WTC11 (cell line): ENCODE data around the gene SLK. TPM values are rescaled to one million over a fixed set of nuclear protein-coding genes. Genes with fewer than 3 reads are reported as not detected.

Experiments
- ATAC-seq: fragments of 200-7000 bp; cut with Tn5 transposase; 2 replicates; pipeline ENCODE4 v1.10.0; 2021; ENCODE audit warnings: mild to moderate bottlenecking, moderate library complexity
- CTCF ChIA-PET: fragments of 300-600 bp; sonication (Branson Sonifier 250); formaldehyde crosslinking; loops from one replicate; lab custom pipeline; 2021; ENCODE audit warnings: antibody characterized with exemption; lab: Charles Lee
- POLR2A ChIA-PET: fragments of 350-600 bp; sonication (Branson Sonifier 250); formaldehyde crosslinking; loops from one replicate; lab custom pipeline; 2021; ENCODE audit warnings: antibody characterized with exemption; lab: Charles Lee
- DNase-seq: peaks from one replicate; pipeline ENCODE4 v3.0.0; 2021; ENCODE audit warnings: low spot score
- H3K27ac Mint-ChIP-seq: 2 replicates; pipeline ENCODE4 v1.8.0; 2021; ENCODE audit warnings: mixed read lengths
- H3K27me3 Mint-ChIP-seq: 2 replicates; pipeline ENCODE4 v1.8.0; 2021; ENCODE audit warnings: low read depth, mild to moderate bottlenecking, moderate library complexity, mixed read lengths
- H3K36me3 Mint-ChIP-seq: 2 replicates; pipeline ENCODE4 v1.8.0; 2021; ENCODE audit warnings: mixed read lengths
- H3K4me1 Mint-ChIP-seq: 2 replicates; pipeline ENCODE4 v1.8.0; 2022; ENCODE audit warnings: mixed read lengths
- H3K4me3 Mint-ChIP-seq: 2 replicates; pipeline ENCODE4 v1.8.0; 2021; ENCODE audit warnings: mild to moderate bottlenecking, moderate library complexity, mixed read lengths
- H3K9me3 Mint-ChIP-seq: 2 replicates; pipeline ENCODE4 v1.8.0; 2021; ENCODE audit warnings: mixed read lengths
- ATF6 ChIP-seq: sonication (generic); formaldehyde crosslinking; IDR thresholded peaks from 2 replicates; pipeline ENCODE4 v1.8.1; 2023; ENCODE audit warnings: mild to moderate bottlenecking, missing genetic modification reagents
- CBFB ChIP-seq: sonication (generic); formaldehyde crosslinking; IDR thresholded peaks from 2 replicates; pipeline ENCODE4 v1.8.1; 2022; ENCODE audit warnings: mild to moderate bottlenecking, low read depth, missing genetic modification reagents
- E2F5 ChIP-seq: sonication (generic); formaldehyde crosslinking; IDR thresholded peaks from 2 replicates; pipeline ENCODE4 v1.8.1; 2022; ENCODE audit warnings: mild to moderate bottlenecking, moderate library complexity, missing genetic modification reagents
- ETV6 ChIP-seq: sonication (generic); formaldehyde crosslinking; IDR thresholded peaks from 2 replicates; pipeline ENCODE4 v1.8.1; 2022; ENCODE audit warnings: mild to moderate bottlenecking, missing genetic modification reagents
- FOXJ3 ChIP-seq: sonication (generic); formaldehyde crosslinking; IDR thresholded peaks from 2 replicates; pipeline ENCODE4 v1.9.0; 2021; ENCODE audit warnings: missing genetic modification reagents, mild to moderate bottlenecking, borderline replicate concordance
- FOXK1 ChIP-seq: sonication (generic); formaldehyde crosslinking; IDR thresholded peaks from 2 replicates; pipeline ENCODE4 v1.8.0; 2022; ENCODE audit warnings: mild to moderate bottlenecking, moderate library complexity, missing genetic modification reagents
- FOXP1 ChIP-seq: sonication (generic); formaldehyde crosslinking; IDR thresholded peaks from 2 replicates; pipeline ENCODE4 v1.8.0; 2022; ENCODE audit warnings: missing genetic modification reagents, mild to moderate bottlenecking, moderate library complexity, borderline replicate concordance
- HMGA2 ChIP-seq: fragments of 250-450 bp; sonication (Bioruptor Pico); IDR thresholded peaks from 2 replicates; pipeline ENCODE4 v1.4.0; 2021; ENCODE audit warnings: mild to moderate bottlenecking, moderate library complexity
- JUN ChIP-seq: sonication (generic); formaldehyde crosslinking; IDR thresholded peaks from 2 replicates; pipeline ENCODE4 v1.8.0; 2023; ENCODE audit warnings: mild to moderate bottlenecking, missing genetic modification reagents
- OVOL2 ChIP-seq: fragments of 250-450 bp; sonication (Bioruptor Pico); IDR thresholded peaks from 2 replicates; pipeline ENCODE4 v1.9.0; 2021; ENCODE audit warnings: mild to moderate bottlenecking, borderline replicate concordance
- TEAD4 ChIP-seq: sonication (generic); formaldehyde crosslinking; IDR thresholded peaks from 2 replicates; pipeline ENCODE4 v1.8.0; 2022; ENCODE audit warnings: mild to moderate bottlenecking, missing genetic modification reagents
- USF2 ChIP-seq: sonication (generic); formaldehyde crosslinking; IDR thresholded peaks from 2 replicates; pipeline ENCODE4 v1.8.1; 2023; ENCODE audit warnings: mild to moderate bottlenecking, missing genetic modification reagents, moderate library complexity
- ZMAT4 ChIP-seq: fragments of 250-450 bp; sonication (Bioruptor Pico); IDR thresholded peaks from 2 replicates; pipeline ENCODE4 v1.9.0; 2021; ENCODE audit warnings: mild to moderate bottlenecking
- ZNF423 ChIP-seq: fragments of 250-450 bp; sonication (Bioruptor Pico); IDR thresholded peaks from 2 replicates; pipeline ENCODE4 v2.1.2; 2022; ENCODE audit warnings: mild to moderate bottlenecking, moderate library complexity
- ZNF532 ChIP-seq: fragments of 250-450 bp; sonication (Bioruptor Pico); IDR thresholded peaks from 2 replicates; pipeline ENCODE4 v1.9.0; 2021; ENCODE audit warnings: mild to moderate bottlenecking, borderline replicate concordance
- total RNA-seq: library from RNA; stranded (reverse); gene quantifications from 3 replicates; pipeline ENCODE4 v1.2.3, GENCODE V29; 2021
- TF ChIP-seq, protein P1 (sequence below): sonication (generic); formaldehyde crosslinking; IDR thresholded peaks from 2 replicates; pipeline ENCODE4 v1.8.1; 2023; ENCODE audit warnings: mild to moderate bottlenecking, missing genetic modification reagents, moderate library complexity
- TF ChIP-seq, protein P2 (sequence below): sonication (generic); formaldehyde crosslinking; IDR thresholded peaks from 2 replicates; pipeline ENCODE4 v1.8.1; 2023; ENCODE audit warnings: mild to moderate bottlenecking, missing genetic modification reagents
- TF ChIP-seq, protein P3 (sequence below): sonication (generic); formaldehyde crosslinking; conservative IDR thresholded peaks from 2 replicates; pipeline ENCODE4 v1.8.1; 2022; ENCODE audit warnings: mild to moderate bottlenecking, missing genetic modification reagents

The SLK gene
- total RNA-seq, 1 experiment from 2014 or later, result 19.2 TPM

DNA sequence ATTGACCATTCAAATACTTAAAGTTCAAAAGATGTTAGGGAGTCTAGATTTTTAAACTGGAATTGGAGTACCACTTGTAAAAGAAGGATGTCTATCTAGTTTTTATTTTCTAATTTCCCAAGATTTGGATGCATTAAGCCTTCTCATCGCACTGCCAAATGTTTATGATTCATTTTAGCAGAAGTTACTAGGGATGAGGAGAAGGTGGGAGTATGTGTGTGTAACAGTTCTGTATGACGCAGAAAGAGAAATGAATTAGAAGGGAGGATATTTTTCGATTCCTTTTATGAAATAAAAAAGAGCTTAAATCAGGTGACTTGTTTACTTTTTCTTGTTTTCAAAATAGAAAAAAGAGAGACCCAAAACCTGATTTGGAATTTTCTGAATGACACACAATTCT, 6.8 kb upstream of the SLK start:
- H3K27me3 Mint-ChIP-seq, result no peaks in the 10 kb centered on the region
- POLR2A ChIA-PET, result no interaction called here
- H3K4me1 Mint-ChIP-seq, result no peaks in the 10 kb centered on the region
- CTCF ChIA-PET, result no interaction called here
- DNase-seq, result no peak
- no peak for TF ChIP-seq FOXK1 (CRISPR knock-in tag)
- TF ChIP-seq, all 79 proteins: peak for 0
- H3K9me3 Mint-ChIP-seq, result no peaks in the 10 kb centered on the region
- no peak overlapping the region for H3K27ac Mint-ChIP-seq
- H3K4me3 Mint-ChIP-seq, result no peak overlapping the region
- ATAC-seq, result no peak
- no peaks in the 10 kb centered on the region for H3K36me3 Mint-ChIP-seq

DNA sequence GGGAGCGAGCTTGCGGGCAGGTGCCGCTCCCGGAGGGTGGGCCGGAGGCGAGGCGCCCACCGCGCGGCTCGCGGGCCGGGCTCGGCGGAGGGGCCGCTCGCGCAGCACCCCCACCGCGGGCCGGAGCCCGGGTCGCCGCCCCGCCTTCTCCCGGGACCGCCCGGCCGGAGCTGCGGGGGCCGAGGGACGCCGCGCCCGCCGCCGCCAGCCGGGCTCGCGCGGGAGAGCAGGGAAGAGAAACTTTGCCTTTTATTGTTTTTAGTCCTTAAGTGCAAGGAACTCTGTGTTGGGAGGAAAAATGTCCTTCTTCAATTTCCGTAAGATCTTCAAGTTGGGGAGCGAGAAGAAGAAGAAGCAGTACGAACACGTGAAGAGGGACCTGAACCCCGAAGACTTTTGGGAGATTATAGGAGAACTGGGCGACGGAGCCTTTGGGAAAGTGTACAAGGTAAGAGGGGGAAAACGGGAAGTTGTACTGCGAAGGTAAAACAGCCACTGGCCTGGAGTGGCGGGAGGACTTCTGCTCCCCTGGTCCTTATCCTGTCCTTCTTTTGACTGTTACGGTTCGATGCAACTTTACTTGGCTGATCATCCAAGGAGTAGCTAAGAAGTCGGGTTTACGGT, 620 bp downstream of the SLK start:
- DNase-seq (no peak), ATAC-seq (peak; percentile 20)
- no peaks in the 10 kb centered on the region for H3K36me3 Mint-ChIP-seq
- H3K4me1 Mint-ChIP-seq, result peaks cover 31% of the 10 kb centered on the region
- POLR2A ChIA-PET, result no interaction called here
- peak overlapping the region; percentile 87 for H3K4me3 Mint-ChIP-seq
- H3K9me3 Mint-ChIP-seq, result 0 out of 2 replicates have a peak, but pooled peaks cover 3% of the 10 kb centered on the region
- TF ChIP-seq FOXP1 (CRISPR knock-in tag) (no peak), ZNF423 (CRISPR knock-in tag) (peak; percentile 36; the same call in 1 of the 2 replicates)
- peaks cover 13% of the 10 kb centered on the region for H3K27me3 Mint-ChIP-seq
- H3K27ac Mint-ChIP-seq, result no peak overlapping the region
- CTCF ChIA-PET, result interaction anchor here (1.0 kb wide), 1 partner anchor 79 kb away, joined by 3 read pairs; no protein-coding TSS in a partner anchor

- ChIA-PET POLR2A (no interaction called here), CTCF (interaction anchor here (1.7 to 2.1 kb wide), 2 partner anchors 14 to 81 kb away, joined by 4 to 6 read pairs; no protein-coding TSS in a partner anchor)
- Mint-ChIP-seq H3K36me3 (no peaks in the 10 kb centered on the region), H3K27ac (no peak overlapping the region), H3K9me3 (0 out of 2 replicates have a peak, but pooled peaks cover 3% of the 10 kb centered on the region), H3K4me3 (peak overlapping the region; percentile 87), H3K4me1 (peaks cover 31% of the 10 kb centered on the region), H3K27me3 (peaks cover 13% of the 10 kb centered on the region)
- no peak for DNase-seq
- no peak for ATAC-seq
- no peak for TF ChIP-seq CBFB (CRISPR knock-in tag)
- no peak for TF ChIP-seq HMGA2 (CRISPR knock-in tag)
- no peak for TF ChIP-seq USF2 (CRISPR knock-in tag)
- TF ChIP-seq, protein P1, sequence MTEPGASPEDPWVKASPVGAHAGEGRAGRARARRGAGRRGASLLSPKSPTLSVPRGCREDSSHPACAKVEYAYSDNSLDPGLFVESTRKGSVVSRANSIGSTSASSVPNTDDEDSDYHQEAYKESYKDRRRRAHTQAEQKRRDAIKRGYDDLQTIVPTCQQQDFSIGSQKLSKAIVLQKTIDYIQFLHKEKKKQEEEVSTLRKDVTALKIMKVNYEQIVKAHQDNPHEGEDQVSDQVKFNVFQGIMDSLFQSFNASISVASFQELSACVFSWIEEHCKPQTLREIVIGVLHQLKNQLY, result no peak
- TF ChIP-seq, protein P2, sequence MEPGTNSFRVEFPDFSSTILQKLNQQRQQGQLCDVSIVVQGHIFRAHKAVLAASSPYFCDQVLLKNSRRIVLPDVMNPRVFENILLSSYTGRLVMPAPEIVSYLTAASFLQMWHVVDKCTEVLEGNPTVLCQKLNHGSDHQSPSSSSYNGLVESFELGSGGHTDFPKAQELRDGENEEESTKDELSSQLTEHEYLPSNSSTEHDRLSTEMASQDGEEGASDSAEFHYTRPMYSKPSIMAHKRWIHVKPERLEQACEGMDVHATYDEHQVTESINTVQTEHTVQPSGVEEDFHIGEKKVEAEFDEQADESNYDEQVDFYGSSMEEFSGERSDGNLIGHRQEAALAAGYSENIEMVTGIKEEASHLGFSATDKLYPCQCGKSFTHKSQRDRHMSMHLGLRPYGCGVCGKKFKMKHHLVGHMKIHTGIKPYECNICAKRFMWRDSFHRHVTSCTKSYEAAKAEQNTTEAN, result no peak
- no peak for TF ChIP-seq JUN (CRISPR knock-in tag)
- TF ChIP-seq TEAD4 (CRISPR knock-in tag), result no peak
- TF ChIP-seq FOXJ3, result no peak
- no peak for TF ChIP-seq ETV6 (CRISPR knock-in tag)
- TF ChIP-seq OVOL2 (CRISPR knock-in tag), result no peak
- no peak for TF ChIP-seq E2F5 (CRISPR knock-in tag)
- no peak for TF ChIP-seq ATF6 (CRISPR knock-in tag)
- TF ChIP-seq, protein P3, sequence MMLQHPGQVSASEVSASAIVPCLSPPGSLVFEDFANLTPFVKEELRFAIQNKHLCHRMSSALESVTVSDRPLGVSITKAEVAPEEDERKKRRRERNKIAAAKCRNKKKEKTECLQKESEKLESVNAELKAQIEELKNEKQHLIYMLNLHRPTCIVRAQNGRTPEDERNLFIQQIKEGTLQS (CRISPR knock-in tag), result no peak
- no peak for TF ChIP-seq ZNF532 (CRISPR knock-in tag)
- TF ChIP-seq ZMAT4 (CRISPR knock-in tag), result no peak
Measured at GRCh38 chr10:103968441-103969391, 1.8 kb downstream of the SLK start.
